ENCODE results near the gene DIP2A. TPM values are rescaled to one million over a fixed set of nuclear protein-coding genes. Genes with fewer than 3 reads are reported as not detected.
A peak's percentile ranks its signal among the peaks of the same experiment; 100 is the strongest.

Gene DIP2A
- total RNA-seq, 2 donors from 2014 or later = 51.0 to 52.2 TPM

DNA sequence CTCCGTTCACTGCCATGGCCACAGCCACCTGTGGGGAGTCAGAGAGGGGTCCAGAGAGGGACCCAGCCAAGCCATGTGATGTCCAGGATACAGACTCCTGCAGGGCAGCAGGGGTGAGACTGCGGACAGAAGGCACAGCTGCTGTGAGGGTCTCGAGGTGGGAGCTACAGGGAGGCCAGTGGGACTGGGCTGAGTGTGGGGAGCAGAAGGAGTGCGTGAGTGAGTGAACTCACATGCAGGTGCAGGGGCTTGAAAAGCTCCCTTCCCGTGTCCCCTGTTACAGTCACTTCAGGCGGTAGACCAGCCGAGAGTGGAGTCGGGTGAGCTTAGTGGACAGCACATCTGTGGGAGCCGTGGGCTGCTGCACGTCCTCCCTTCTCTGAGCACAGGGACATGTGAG is 103.8 kb downstream of the DIP2A start:
- Mint-ChIP-seq H3K27me3 (ENCODE audit: insufficient read depth) (no peaks in the 10 kb centered on the region), H3K9me3 (no peaks in the 10 kb centered on the region), H3K36me3 (ENCODE audit: low read depth) (peaks cover 62% of the 10 kb centered on the region), H3K4me3 (no peak overlapping the region), H3K4me1 (no peaks in the 10 kb centered on the region), H3K27ac (no peak overlapping the region)
- no peaks in the 10 kb centered on the region for H3K4me1 ChIP-seq (ENCODE audit: control insufficient read depth, insufficient read depth, low read length)
- no peak overlapping the region for H3K9ac ChIP-seq (ENCODE audit: extremely low read depth, low read length, poor library complexity, severe bottlenecking)
- TF ChIP-seq, protein P1, sequence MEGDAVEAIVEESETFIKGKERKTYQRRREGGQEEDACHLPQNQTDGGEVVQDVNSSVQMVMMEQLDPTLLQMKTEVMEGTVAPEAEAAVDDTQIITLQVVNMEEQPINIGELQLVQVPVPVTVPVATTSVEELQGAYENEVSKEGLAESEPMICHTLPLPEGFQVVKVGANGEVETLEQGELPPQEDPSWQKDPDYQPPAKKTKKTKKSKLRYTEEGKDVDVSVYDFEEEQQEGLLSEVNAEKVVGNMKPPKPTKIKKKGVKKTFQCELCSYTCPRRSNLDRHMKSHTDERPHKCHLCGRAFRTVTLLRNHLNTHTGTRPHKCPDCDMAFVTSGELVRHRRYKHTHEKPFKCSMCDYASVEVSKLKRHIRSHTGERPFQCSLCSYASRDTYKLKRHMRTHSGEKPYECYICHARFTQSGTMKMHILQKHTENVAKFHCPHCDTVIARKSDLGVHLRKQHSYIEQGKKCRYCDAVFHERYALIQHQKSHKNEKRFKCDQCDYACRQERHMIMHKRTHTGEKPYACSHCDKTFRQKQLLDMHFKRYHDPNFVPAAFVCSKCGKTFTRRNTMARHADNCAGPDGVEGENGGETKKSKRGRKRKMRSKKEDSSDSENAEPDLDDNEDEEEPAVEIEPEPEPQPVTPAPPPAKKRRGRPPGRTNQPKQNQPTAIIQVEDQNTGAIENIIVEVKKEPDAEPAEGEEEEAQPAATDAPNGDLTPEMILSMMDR (conservative IDR thresholded peaks at IDR 0.05) = no peak
- H3K27ac ChIP-seq (ENCODE audit: low read depth, low read length) = no peak overlapping the region
- no peak overlapping the region for H3K4me3 ChIP-seq (ENCODE audit: low read length)
- WGBS, 2 experiments (ENCODE audit: insufficient coverage in 1 of 2, insufficient read length in 1 of 2) = 78 to 86% methylated on average over 6 to 10 of the region's 10 CpGs
- no peaks in the 10 kb centered on the region for H3K9me3 ChIP-seq (ENCODE audit: control insufficient read depth, low read length)
- no peaks in the 10 kb centered on the region for H3K27me3 ChIP-seq (ENCODE audit: control insufficient read depth, insufficient read depth, low read length, poor library complexity, severe bottlenecking)
- no peak for DNase-seq
- peaks cover 56% of the 10 kb centered on the region for H3K36me3 ChIP-seq (ENCODE audit: control insufficient read depth, insufficient read depth, low read length)

DNA sequence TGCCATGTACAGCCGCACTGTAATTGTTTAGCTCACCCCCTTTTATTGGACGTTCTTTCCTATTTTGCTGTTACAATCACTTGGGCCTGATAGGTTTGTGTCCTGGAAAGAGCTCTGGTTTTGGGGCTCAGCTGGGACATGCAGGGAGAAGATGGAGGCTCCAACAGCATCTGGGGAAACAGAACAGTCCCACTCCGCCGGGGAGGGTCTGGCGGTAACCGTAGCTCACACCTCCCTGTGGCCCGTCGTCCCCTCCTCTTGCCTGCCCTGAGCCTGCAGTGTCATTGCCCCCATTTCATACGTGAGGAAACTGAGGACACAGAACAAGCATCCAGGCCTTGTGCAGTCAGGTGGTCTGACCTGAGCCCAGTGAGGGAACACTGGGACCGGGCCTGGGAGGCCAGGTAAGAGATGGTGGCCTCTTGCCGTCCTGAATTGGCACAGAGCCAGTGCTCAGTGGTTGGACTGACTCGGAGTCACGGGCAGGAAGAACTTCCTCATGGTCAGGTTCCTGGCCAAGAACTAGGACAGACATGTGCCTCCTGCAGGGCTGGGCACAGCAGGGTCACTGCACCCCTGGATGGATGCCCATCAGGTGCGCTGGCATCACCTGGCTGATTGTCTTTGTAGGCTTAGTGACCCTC is 104.4 kb downstream of the DIP2A start:
- H3K27ac Mint-ChIP-seq = no peak overlapping the region
- TF ChIP-seq, protein P1 (conservative IDR thresholded peaks at IDR 0.05) = no peak
- no peaks in the 10 kb centered on the region for H3K4me1 ChIP-seq (ENCODE audit: control insufficient read depth, insufficient read depth, low read length)
- no peak for DNase-seq
- WGBS, 2 experiments (ENCODE audit: insufficient coverage in 1 of 2, insufficient read length in 1 of 2) = 96% methylated on average over 10 to 14 of the region's 14 CpGs
- H3K27ac ChIP-seq (ENCODE audit: low read depth, low read length) = no peak overlapping the region
- no peak overlapping the region for H3K9ac ChIP-seq (ENCODE audit: extremely low read depth, low read length, poor library complexity, severe bottlenecking)
- H3K4me3 ChIP-seq (ENCODE audit: low read length) = no peak overlapping the region
- H3K27me3 Mint-ChIP-seq (ENCODE audit: insufficient read depth) = no peaks in the 10 kb centered on the region
- no peak overlapping the region for H3K4me3 Mint-ChIP-seq
- H3K36me3 ChIP-seq (ENCODE audit: control insufficient read depth, insufficient read depth, low read length) = peaks cover 62% of the 10 kb centered on the region
- no peaks in the 10 kb centered on the region for H3K27me3 ChIP-seq (ENCODE audit: control insufficient read depth, insufficient read depth, low read length, poor library complexity, severe bottlenecking)
- H3K36me3 Mint-ChIP-seq (ENCODE audit: low read depth) = peaks cover 66% of the 10 kb centered on the region
- H3K9me3 ChIP-seq (ENCODE audit: control insufficient read depth, low read length) = no peaks in the 10 kb centered on the region
- no peaks in the 10 kb centered on the region for H3K4me1 Mint-ChIP-seq
- no peaks in the 10 kb centered on the region for H3K9me3 Mint-ChIP-seq

DNA sequence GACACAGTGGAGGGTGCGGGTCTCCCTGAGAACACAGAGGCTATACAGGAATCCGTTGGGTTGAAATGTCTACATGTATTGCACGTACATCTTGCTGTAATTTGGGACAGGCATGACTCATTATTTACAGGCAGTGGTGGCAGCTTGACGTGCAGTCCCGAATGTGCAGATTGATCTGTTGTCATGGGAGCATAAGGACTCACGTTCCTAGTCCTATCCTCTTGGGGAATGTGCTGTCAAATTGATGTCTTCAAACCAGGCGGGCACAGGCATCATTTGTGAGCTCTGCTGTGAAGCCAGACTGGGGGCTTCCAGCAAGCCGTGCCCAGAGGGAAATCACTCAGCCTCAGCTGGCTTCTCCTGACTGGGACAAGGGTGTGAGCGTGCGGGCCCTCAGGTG is 105.7 kb downstream of the DIP2A start:
- no peak overlapping the region for H3K4me3 ChIP-seq (ENCODE audit: low read length)
- Mint-ChIP-seq H3K4me1 (no peaks in the 10 kb centered on the region), H3K4me3 (no peak overlapping the region), H3K27me3 (ENCODE audit: insufficient read depth) (no peaks in the 10 kb centered on the region), H3K27ac (no peak overlapping the region), H3K36me3 (ENCODE audit: low read depth) (peaks cover 69% of the 10 kb centered on the region), H3K9me3 (no peaks in the 10 kb centered on the region)
- DNase-seq = no peak
- no peaks in the 10 kb centered on the region for H3K4me1 ChIP-seq (ENCODE audit: control insufficient read depth, insufficient read depth, low read length)
- TF ChIP-seq, protein P1 (conservative IDR thresholded peaks at IDR 0.05) = no peak
- WGBS, 2 experiments (ENCODE audit: insufficient coverage in 1 of 2, insufficient read length in 1 of 2) = 96% methylated on average over 10 of the region's 10 CpGs
- no peaks in the 10 kb centered on the region for H3K9me3 ChIP-seq (ENCODE audit: control insufficient read depth, low read length)
- H3K9ac ChIP-seq (ENCODE audit: extremely low read depth, low read length, poor library complexity, severe bottlenecking) = no peak overlapping the region
- H3K27ac ChIP-seq (ENCODE audit: low read depth, low read length) = peak overlapping the region; percentile 22
- H3K36me3 ChIP-seq (ENCODE audit: control insufficient read depth, insufficient read depth, low read length) = peaks cover 63% of the 10 kb centered on the region
- no peaks in the 10 kb centered on the region for H3K27me3 ChIP-seq (ENCODE audit: control insufficient read depth, insufficient read depth, low read length, poor library complexity, severe bottlenecking)

Measured in endodermal cell (in vitro differentiated cells).